GM18498 (cell line): ENCODE measurements around the gene ZNF853.
A peak's percentile ranks its signal among the peaks of the same experiment; 100 is the strongest.
"Not testable (repeated sequence)": the region's sequence is repeated elsewhere in the genome, so short reads cannot be mapped to it uniquely, and the experiment has no call there.

Source experiments
- ATAC-seq: cut with Tn5 transposase; IDR thresholded peaks from one replicate; pipeline ENCODE4 v1.9.1; 2021; ENCODE audit warnings: mild to moderate bottlenecking, moderate library complexity; ENCODE audit not compliant: unreplicated experiment

ZNF853 gene

GRCh38 chr7:6634971-6635370, 19.6 kb downstream of the ZNF853 start:
- not testable (repeated sequence) for ATAC-seq

- peak; percentile 81 for ATAC-seq
Observed at GRCh38 chr7:6636741-6637543, 21.5 kb downstream of the ZNF853 start, which contains the start of gene ZNF316. Gene ZNF316, plus strand, starts transcription at chr7:6637318. Its CDS starts 5,092 bp downstream, at chr7:6642410.

GRCh38 chr7:6637544-6638229, 22.3 kb downstream of the ZNF853 start:
- peak; percentile 83 for ATAC-seq

GRCh38 chr7:6639032-6639431, 23.6 kb downstream of the ZNF853 start:
- no peak for ATAC-seq

GRCh38 chr7:6639627-6640026, 24.2 kb downstream of the ZNF853 start:
- ATAC-seq, result no peak

- ATAC-seq, result no peak
Observed at GRCh38 chr7:6640246-6640721, 24.9 kb downstream of the ZNF853 start.

- ATAC-seq, result no peak
Observed at GRCh38 chr7:6641305-6642035, 26.1 kb downstream of the ZNF853 start.

GRCh38 chr7:6642239-6642839, 26.9 kb downstream of the ZNF853 start:
- no peak for ATAC-seq

- ATAC-seq, result no peak
Observed at GRCh38 chr7:6642861-6643640, 27.6 kb downstream of the ZNF853 start.

GRCh38 chr7:6643915-6644625, 28.7 kb downstream of the ZNF853 start:
- ATAC-seq, result no peak

GRCh38 chr7:6644728-6645127, 29.3 kb downstream of the ZNF853 start:
- no peak for ATAC-seq

GRCh38 chr7:6646465-6646864, 31.1 kb downstream of the ZNF853 start:
- no peak for ATAC-seq

- ATAC-seq, result no peak
Observed at GRCh38 chr7:6647080-6647479, 31.7 kb downstream of the ZNF853 start.

- no peak for ATAC-seq
Observed at GRCh38 chr7:6647541-6647940, 32.1 kb downstream of the ZNF853 start.

- no peak for ATAC-seq
Observed at GRCh38 chr7:6648066-6648814, 32.8 kb downstream of the ZNF853 start.

GRCh38 chr7:6648815-6649104, 33.4 kb downstream of the ZNF853 start:
- no peak for ATAC-seq

GRCh38 chr7:6649241-6649961, 34.0 kb downstream of the ZNF853 start:
- ATAC-seq, result no peak

GRCh38 chr7:6650086-6650485, 34.7 kb downstream of the ZNF853 start:
- no peak for ATAC-seq
